Parathyroid adenoma (tissue), 2 donors: ENCODE results near the gene PI4KA.

ENCODE experiments used
- H2AFZ ChIP-seq: fragments of 300-600 bp; sonication (generic); one replicate; pipeline ENCODE4 v1.7.0; 2017; ENCODE audit warnings: antibody characterized with exemption, mild to moderate bottlenecking
- H3K27ac ChIP-seq: fragments of 300-600 bp; sonication (generic); one replicate; pipeline ENCODE4 v1.7.0; 2017
- H3K27me3 ChIP-seq: fragments of 300-600 bp; sonication (generic); one replicate; pipeline ENCODE4 v1.7.0; 2017; ENCODE audit warnings: low read length; ENCODE audit not compliant: control insufficient read depth, insufficient read depth
- H3K36me3 ChIP-seq: fragments of 300-600 bp; sonication (generic); one replicate; pipeline ENCODE4 v1.7.0; 2017; ENCODE audit warnings: low read length; ENCODE audit not compliant: control insufficient read depth, insufficient read depth
- H3K4me1 ChIP-seq: fragments of 300-600 bp; sonication (generic); one replicate; pipeline ENCODE4 v1.7.0; 2017; ENCODE audit warnings: control low read depth
- H3K4me2 ChIP-seq: fragments of 300-600 bp; sonication (generic); one replicate; pipeline ENCODE4 v1.7.0; 2017; ENCODE audit warnings: low read length
- H3K4me3 ChIP-seq: fragments of 300-600 bp; sonication (generic); one replicate; pipeline ENCODE4 v1.7.0; 2017; ENCODE audit warnings: low read depth, low read length
- H3K79me2 ChIP-seq: fragments of 300-600 bp; sonication (generic); one replicate; pipeline ENCODE4 v1.7.0; 2017; ENCODE audit warnings: control low read depth
- H3K9ac ChIP-seq: fragments of 300-600 bp; sonication (generic); one replicate; pipeline ENCODE4 v1.7.0; 2017; ENCODE audit warnings: mild to moderate bottlenecking
- H3K9me3 ChIP-seq: fragments of 300-600 bp; sonication (generic); one replicate; pipeline ENCODE4 v1.7.0; 2017; ENCODE audit warnings: low read length; ENCODE audit not compliant: control insufficient read depth
- CTCF ChIP-seq: fragments of 300-600 bp; sonication (generic); IDR thresholded peaks from one replicate; pipeline ENCODE4 v1.7.0; 2017; ENCODE audit warnings: antibody characterized with exemption, mild to moderate bottlenecking
- donor health status: primary hyperparathyroidism.

PI4KA gene

DNA sequence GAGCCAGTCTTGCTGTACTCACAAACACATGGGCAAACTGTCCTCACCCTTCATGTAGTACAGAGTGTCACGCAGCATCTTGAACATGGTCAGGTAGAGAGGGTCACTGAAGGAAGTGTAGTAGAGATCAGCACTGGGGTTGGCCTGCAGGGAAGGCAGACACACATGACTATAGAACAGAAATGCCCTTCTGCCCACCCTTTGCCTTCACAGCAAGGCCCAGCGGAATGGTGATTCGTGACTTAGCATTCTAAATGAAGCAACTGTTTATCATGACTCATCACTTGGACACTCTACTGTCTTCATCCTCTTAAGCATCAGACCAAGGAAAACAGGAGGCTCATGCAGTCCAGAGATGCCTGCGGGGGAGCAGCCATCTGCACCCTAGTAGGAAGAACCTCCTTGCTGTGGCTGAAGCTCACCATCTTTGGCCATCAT, 51.3 kb downstream of the PI4KA start:
- no peak overlapping the region for H3K9ac ChIP-seq
- no peak overlapping the region for H3K4me2 ChIP-seq
- no peaks in the 10 kb centered on the region for H3K9me3 ChIP-seq
- no peak overlapping the region for H3K4me3 ChIP-seq
- no peak overlapping the region for H2AFZ ChIP-seq
- H3K27ac ChIP-seq, result no peak overlapping the region
- no peaks in the 10 kb centered on the region for H3K79me2 ChIP-seq
- no peaks in the 10 kb centered on the region for H3K27me3 ChIP-seq
- no peaks in the 10 kb centered on the region for H3K36me3 ChIP-seq
- no peak for TF ChIP-seq CTCF
- no peaks in the 10 kb centered on the region for H3K4me1 ChIP-seq

- Histone ChIP-seq H3K36me3 (no peaks in the 10 kb centered on the region), H2AFZ (no peak overlapping the region)
Measured at GRCh38 chr22:20805972-20806471, 52.6 kb downstream of the PI4KA start.

GRCh38 chr22:20804650-20805049, 54.0 kb downstream of the PI4KA start:
- Histone ChIP-seq H3K36me3 (no peaks in the 10 kb centered on the region), H3K27me3 (no peaks in the 10 kb centered on the region), H3K9ac (no peak overlapping the region), H3K4me2 (no peak overlapping the region), H3K4me3 (no peak overlapping the region), H3K27ac (no peak overlapping the region), H3K79me2 (no peaks in the 10 kb centered on the region), H3K9me3 (no peaks in the 10 kb centered on the region), H3K4me1 (no peaks in the 10 kb centered on the region), H2AFZ (no peak overlapping the region)
- no peak for TF ChIP-seq CTCF

More at GRCh38 chr22:20805972-20806471, 52.6 kb downstream of the PI4KA start:
- Histone ChIP-seq H3K9ac (no peak overlapping the region), H3K4me2 (no peak overlapping the region), H3K4me3 (no peak overlapping the region), H3K79me2 (no peaks in the 10 kb centered on the region), H3K4me1 (no peaks in the 10 kb centered on the region), H3K27me3 (no peaks in the 10 kb centered on the region), H3K9me3 (no peaks in the 10 kb centered on the region), H3K27ac (no peak overlapping the region)
- no peak for TF ChIP-seq CTCF

DNA sequence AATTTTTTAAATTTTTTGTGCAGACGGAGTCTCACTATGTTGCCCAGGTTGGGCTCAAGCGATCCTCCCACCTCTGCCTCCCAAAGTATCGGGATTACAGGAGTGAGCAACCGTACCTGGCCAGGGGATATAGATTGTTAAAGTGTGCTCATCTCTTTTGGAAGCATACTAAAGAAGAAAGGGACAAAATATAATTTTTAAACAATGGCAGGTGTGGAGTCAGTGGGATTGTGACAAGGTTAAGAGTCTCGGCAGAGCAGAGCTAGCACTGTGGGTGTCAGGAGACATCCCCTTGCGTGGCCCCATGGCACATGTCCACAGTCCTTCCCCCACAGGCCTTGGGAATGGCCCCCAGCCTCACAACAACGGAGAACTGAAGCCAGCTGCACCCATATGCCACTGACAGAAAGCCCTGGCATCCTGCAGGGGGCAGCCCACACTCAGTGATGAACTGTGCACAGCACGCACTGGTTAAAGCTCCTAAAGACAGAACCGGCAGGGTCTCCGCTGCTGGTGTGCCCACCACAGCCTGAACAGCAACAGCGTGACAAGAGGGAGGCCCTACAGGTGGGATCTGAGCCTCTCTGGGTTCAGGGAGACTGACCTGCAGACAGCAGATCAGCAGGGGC, 54.8 kb downstream of the PI4KA start:
- H3K9me3 ChIP-seq, result no peaks in the 10 kb centered on the region
- no peaks in the 10 kb centered on the region for H3K79me2 ChIP-seq
- no peaks in the 10 kb centered on the region for H3K36me3 ChIP-seq
- no peaks in the 10 kb centered on the region for H3K27me3 ChIP-seq
- no peak for TF ChIP-seq CTCF
- H3K4me2 ChIP-seq, result no peak overlapping the region
- H3K27ac ChIP-seq, result no peak overlapping the region
- H2AFZ ChIP-seq, result no peak overlapping the region
- H3K4me3 ChIP-seq, result no peak overlapping the region
- H3K9ac ChIP-seq, result no peak overlapping the region
- H3K4me1 ChIP-seq, result no peaks in the 10 kb centered on the region

GRCh38 chr22:20802922-20803553, 55.6 kb downstream of the PI4KA start:
- no peaks in the 10 kb centered on the region for H3K9me3 ChIP-seq
- H3K79me2 ChIP-seq, result no peaks in the 10 kb centered on the region
- H2AFZ ChIP-seq, result no peak overlapping the region
- H3K4me2 ChIP-seq, result no peak overlapping the region
- H3K9ac ChIP-seq, result no peak overlapping the region
- H3K4me1 ChIP-seq, result no peaks in the 10 kb centered on the region
- H3K4me3 ChIP-seq, result no peak overlapping the region
- no peak overlapping the region for H3K27ac ChIP-seq
- TF ChIP-seq CTCF, result no peak
- no peaks in the 10 kb centered on the region for H3K27me3 ChIP-seq
- H3K36me3 ChIP-seq, result no peaks in the 10 kb centered on the region
